Measurements from ENCODE around the gene EFNA3. TPM values are rescaled to one million over a fixed set of nuclear protein-coding genes. Genes with fewer than 3 reads are reported as not detected.

The EFNA3 gene
- polyA plus RNA-seq, 3 donors = 0.45 to 1.7 (median 0.92) TPM

DNA sequence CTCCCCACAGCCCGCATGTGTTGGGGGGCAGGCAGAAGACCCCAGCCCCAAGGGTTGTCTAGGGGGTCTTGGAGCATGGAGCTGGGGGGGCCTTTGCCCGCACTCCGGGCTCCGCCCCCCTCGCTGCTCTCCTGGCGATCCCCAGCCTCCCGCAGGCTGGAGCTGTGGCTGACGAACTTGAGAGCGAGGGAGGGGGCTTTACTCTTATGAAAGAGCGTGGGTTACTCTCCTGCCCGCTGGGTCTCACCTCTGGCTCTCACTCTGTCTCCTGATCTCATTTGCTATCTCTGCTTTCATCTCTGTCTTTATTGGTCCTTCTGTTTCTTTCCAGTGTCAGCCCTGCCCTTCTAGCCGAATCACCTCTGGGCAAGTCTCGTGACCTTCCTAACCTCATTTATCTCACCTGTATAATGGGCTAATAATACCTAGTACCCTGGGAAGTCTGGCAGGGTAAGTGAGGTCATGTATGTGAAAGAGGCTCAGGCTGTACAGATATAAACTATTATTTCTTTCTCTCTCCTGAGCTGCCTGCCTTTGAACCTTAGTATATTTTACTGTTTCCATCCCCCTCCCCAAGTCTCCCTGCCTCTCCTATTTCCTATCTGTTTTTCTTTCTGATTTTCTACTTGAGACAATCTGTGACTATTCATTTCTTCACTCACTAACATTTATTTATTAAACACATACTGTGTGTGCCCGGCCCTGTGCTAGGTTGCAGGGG, 14.4 kb upstream of the EFNA3 start:
- peaks cover 47 to 57% of the 10 kb centered on the region in 2 donors for H3K36me3 Mint-ChIP-seq
- peak overlapping the region; percentile 97 for H3K4me2 ChIP-seq (replicated peaks; ENCODE audit: extremely low read depth, low read length, poor library complexity, severe bottlenecking)
- H3K27ac Mint-ChIP-seq = peak overlapping the region in 4 of 7 donors; percentile 15 to 90 (median 80)
- H3K79me2 ChIP-seq (ENCODE audit: insufficient read depth, low read length) = peaks cover 7% of the 10 kb centered on the region
- peak overlapping the region; percentile 81 to 87 for H3K4me3 Mint-ChIP-seq
- peaks cover 33% of the 10 kb centered on the region for H3K4me1 Mint-ChIP-seq
- H3K4me3 ChIP-seq (replicated peaks in 1 of 3; ENCODE audit: low read depth in 2 of 3, low read length in 3 of 3) = peak overlapping the region; percentile 62 to 89 (median 77)
- peaks cover 6 to 11% (median 10%) of the 10 kb centered on the region in 3 donors for H3K27me3 Mint-ChIP-seq (ENCODE audit: low read depth in 3 of 3)
- peaks cover 21 to 49% of the 10 kb centered on the region in 2 donors for H3K36me3 ChIP-seq (replicated peaks in 1 of 2; ENCODE audit: control insufficient read depth in 1 of 2, insufficient read depth in 2 of 2, low read length in 2 of 2)
- H3K27me3 ChIP-seq (ENCODE audit: control insufficient read depth in 2 of 2, insufficient read depth in 2 of 2, low read length in 2 of 2) = peaks cover 0 to 5% of the 10 kb centered on the region in 2 donors
- TF ChIP-seq, protein P1, sequence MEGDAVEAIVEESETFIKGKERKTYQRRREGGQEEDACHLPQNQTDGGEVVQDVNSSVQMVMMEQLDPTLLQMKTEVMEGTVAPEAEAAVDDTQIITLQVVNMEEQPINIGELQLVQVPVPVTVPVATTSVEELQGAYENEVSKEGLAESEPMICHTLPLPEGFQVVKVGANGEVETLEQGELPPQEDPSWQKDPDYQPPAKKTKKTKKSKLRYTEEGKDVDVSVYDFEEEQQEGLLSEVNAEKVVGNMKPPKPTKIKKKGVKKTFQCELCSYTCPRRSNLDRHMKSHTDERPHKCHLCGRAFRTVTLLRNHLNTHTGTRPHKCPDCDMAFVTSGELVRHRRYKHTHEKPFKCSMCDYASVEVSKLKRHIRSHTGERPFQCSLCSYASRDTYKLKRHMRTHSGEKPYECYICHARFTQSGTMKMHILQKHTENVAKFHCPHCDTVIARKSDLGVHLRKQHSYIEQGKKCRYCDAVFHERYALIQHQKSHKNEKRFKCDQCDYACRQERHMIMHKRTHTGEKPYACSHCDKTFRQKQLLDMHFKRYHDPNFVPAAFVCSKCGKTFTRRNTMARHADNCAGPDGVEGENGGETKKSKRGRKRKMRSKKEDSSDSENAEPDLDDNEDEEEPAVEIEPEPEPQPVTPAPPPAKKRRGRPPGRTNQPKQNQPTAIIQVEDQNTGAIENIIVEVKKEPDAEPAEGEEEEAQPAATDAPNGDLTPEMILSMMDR (IDR thresholded peaks at IDR 0.05) = no peak
- intact Hi-C loops (cut with micrococcal nuclease) = loop anchor here (5.0 kb wide), 2 partner anchors 62 to 92 kb away; partner anchors contain the start of genes CKS1B (in 1 of the 2), SHC1 (in 1 of the 2) and ZBTB7B (in 1 of the 2)
- H3K9me3 Mint-ChIP-seq = peaks cover 0 to 2% (median 0%) of the 10 kb centered on the region in 7 donors
- no CpG with 5 or more reads among the region's 14 CpGs for WGBS (ENCODE audit: insufficient coverage)
- no peaks in the 10 kb centered on the region for H3K9me3 ChIP-seq (replicated peaks in 1 of 2; ENCODE audit: control insufficient read depth in 1 of 2, insufficient read depth in 1 of 2, low read length in 2 of 2)
- H3K27ac ChIP-seq (ENCODE audit: low read depth in 1 of 2, low read length in 2 of 2) = no peak overlapping the region
- no peak for DNase-seq
- peaks cover 66% of the 10 kb centered on the region for H4K20me1 ChIP-seq (ENCODE audit: insufficient read depth, low read length)
- peak overlapping the region; percentile 77 for H3K9ac ChIP-seq (ENCODE audit: insufficient read depth, low read length, poor library complexity, severe bottlenecking)
- H3K4me1 ChIP-seq (ENCODE audit: control insufficient read depth in 1 of 2, insufficient read depth in 2 of 2, low read length in 2 of 2) = peaks cover 26 to 41% of the 10 kb centered on the region in 2 donors
- peak overlapping the region; percentile 90 for H2AFZ ChIP-seq (ENCODE audit: insufficient read depth, low read depth, low read length, poor library complexity, severe bottlenecking)

DNA sequence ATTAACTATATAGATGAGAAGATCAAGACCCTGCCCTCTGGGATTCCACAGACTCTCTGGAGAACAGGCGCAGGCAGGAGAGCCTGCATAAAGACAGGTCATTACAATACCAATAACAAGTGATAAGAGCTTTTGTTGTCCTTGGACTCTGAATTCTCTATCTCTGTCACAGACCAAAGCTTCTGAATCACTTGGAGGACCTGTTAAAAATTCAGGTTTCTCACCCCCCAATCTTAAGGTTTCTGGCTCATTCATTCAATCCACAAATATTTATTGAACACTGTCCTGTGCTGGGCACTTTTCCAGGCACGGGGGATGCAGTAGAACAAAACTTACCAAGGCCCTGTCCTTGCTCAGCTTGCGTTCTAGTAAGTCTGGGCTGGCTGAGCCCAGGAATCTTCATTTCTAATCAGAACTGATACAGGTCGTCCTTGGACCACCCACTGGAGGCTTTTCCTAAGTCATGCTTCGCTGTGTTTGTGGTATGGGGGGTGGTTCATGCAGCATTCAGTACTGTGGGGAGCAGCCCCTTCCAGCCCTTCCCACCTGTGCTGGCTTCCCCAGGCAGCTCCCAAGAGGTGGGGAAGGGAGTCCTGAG, 13.7 kb upstream of the EFNA3 start:
- 83% methylated on average over 1 of the region's 5 CpGs for WGBS (ENCODE audit: insufficient coverage)
- intact Hi-C loops (cut with micrococcal nuclease) = loop anchor here (5.0 kb wide), 2 partner anchors 63 to 93 kb away; partner anchors contain the start of genes CKS1B (in 1 of the 2), SHC1 (in 1 of the 2) and ZBTB7B (in 1 of the 2)

More for the DNA sequence above, 13.7 kb upstream of the EFNA3 start:
- Mint-ChIP-seq H3K27ac (peak overlapping the region in 1 of 7 donors; percentile 75), H3K27me3 (ENCODE audit: low read depth in 3 of 3) (peaks cover 6 to 12% (median 11%) of the 10 kb centered on the region in 3 donors), H3K9me3 (peaks cover 0 to 2% (median 0%) of the 10 kb centered on the region in 7 donors), H3K4me1 (peaks cover 33% of the 10 kb centered on the region), H3K36me3 (peaks cover 43 to 54% of the 10 kb centered on the region in 2 donors), H3K4me3 (peak overlapping the region in 1 of 2 donors; percentile 87)
- H3K9me3 ChIP-seq (replicated peaks in 1 of 2; ENCODE audit: control insufficient read depth in 1 of 2, insufficient read depth in 1 of 2, low read length in 2 of 2) = no peaks in the 10 kb centered on the region
- H3K4me1 ChIP-seq (ENCODE audit: control insufficient read depth in 1 of 2, insufficient read depth in 2 of 2, low read length in 2 of 2) = peaks cover 26 to 45% of the 10 kb centered on the region in 2 donors
- peaks cover 7% of the 10 kb centered on the region for H3K79me2 ChIP-seq (ENCODE audit: insufficient read depth, low read length)
- H3K4me3 ChIP-seq (replicated peaks in 1 of 3; ENCODE audit: low read depth in 2 of 3, low read length in 3 of 3) = no peak overlapping the region
- DNase-seq = no peak
- H3K27ac ChIP-seq (ENCODE audit: low read depth in 1 of 2, low read length in 2 of 2) = no peak overlapping the region
- H4K20me1 ChIP-seq (ENCODE audit: insufficient read depth, low read length) = peaks cover 68% of the 10 kb centered on the region
- H2AFZ ChIP-seq (ENCODE audit: insufficient read depth, low read depth, low read length, poor library complexity, severe bottlenecking) = no peak overlapping the region
- H3K9ac ChIP-seq (ENCODE audit: insufficient read depth, low read length, poor library complexity, severe bottlenecking) = no peak overlapping the region
- TF ChIP-seq, protein P1 (IDR thresholded peaks at IDR 0.05) = no peak
- peak overlapping the region; percentile 97 for H3K4me2 ChIP-seq (replicated peaks; ENCODE audit: extremely low read depth, low read length, poor library complexity, severe bottlenecking)
- peaks cover 14 to 47% of the 10 kb centered on the region in 2 donors for H3K36me3 ChIP-seq (replicated peaks in 1 of 2; ENCODE audit: control insufficient read depth in 1 of 2, insufficient read depth in 2 of 2, low read length in 2 of 2)
- H3K27me3 ChIP-seq (ENCODE audit: control insufficient read depth in 2 of 2, insufficient read depth in 2 of 2, low read length in 2 of 2) = peaks cover 0 to 5% of the 10 kb centered on the region in 2 donors

Measured in CD14-positive monocyte (primary cell).